Measurements from ENCODE around the gene SNRNP35. TPM values are rescaled to one million over a fixed set of nuclear protein-coding genes. Genes with fewer than 3 reads are reported as not detected.
"Not testable (repeated sequence)": the region's sequence is repeated elsewhere in the genome, so short reads cannot be mapped to it uniquely, and the experiment has no call there.

The SNRNP35 gene
- total RNA-seq, 1 donor from 2014 or later: 18.8 TPM

- TF ChIP-seq, protein P1, sequence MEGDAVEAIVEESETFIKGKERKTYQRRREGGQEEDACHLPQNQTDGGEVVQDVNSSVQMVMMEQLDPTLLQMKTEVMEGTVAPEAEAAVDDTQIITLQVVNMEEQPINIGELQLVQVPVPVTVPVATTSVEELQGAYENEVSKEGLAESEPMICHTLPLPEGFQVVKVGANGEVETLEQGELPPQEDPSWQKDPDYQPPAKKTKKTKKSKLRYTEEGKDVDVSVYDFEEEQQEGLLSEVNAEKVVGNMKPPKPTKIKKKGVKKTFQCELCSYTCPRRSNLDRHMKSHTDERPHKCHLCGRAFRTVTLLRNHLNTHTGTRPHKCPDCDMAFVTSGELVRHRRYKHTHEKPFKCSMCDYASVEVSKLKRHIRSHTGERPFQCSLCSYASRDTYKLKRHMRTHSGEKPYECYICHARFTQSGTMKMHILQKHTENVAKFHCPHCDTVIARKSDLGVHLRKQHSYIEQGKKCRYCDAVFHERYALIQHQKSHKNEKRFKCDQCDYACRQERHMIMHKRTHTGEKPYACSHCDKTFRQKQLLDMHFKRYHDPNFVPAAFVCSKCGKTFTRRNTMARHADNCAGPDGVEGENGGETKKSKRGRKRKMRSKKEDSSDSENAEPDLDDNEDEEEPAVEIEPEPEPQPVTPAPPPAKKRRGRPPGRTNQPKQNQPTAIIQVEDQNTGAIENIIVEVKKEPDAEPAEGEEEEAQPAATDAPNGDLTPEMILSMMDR (IDR thresholded peaks at IDR 0.05; ENCODE audit: unreplicated experiment): no peak
- Mint-ChIP-seq H3K27me3 (ENCODE audit: unreplicated experiment) (peaks cover 4% of the 10 kb centered on the region), H3K9me3 (ENCODE audit: unreplicated experiment) (no peaks in the 10 kb centered on the region), H3K27ac (ENCODE audit: unreplicated experiment) (no peak overlapping the region), H3K4me1 (ENCODE audit: unreplicated experiment) (peaks cover 3% of the 10 kb centered on the region), H3K4me3 (ENCODE audit: unreplicated experiment) (no peak overlapping the region), H3K36me3 (ENCODE audit: low read depth, unreplicated experiment) (no peaks in the 10 kb centered on the region)
- no peak for DNase-seq (ENCODE audit: low spot score)
These were observed 4.8 kb upstream of the SNRNP35 start for GRCh38 chr12:123453165-123453564.

DNA sequence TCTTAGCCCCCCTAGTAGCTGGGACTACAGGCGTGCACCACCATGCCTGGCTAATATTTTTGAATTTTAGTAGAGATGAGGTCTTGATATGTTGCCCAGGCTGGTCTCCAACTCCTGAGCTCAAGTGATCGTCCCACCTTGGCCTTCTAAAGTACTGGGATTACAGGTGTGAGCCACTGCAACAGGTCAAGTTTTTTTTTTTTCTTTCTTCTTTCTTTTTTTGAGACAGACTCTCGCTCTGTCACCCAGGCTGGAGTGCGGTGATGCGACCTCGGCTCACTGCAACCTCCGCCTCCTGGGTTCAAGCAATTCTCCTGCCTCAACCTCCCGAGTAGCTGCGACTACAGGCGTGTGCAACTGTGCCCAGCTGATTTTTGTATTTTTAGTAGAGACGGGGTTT is 5.2 kb downstream of the SNRNP35 start:
- peaks cover 26% of the 10 kb centered on the region for H3K36me3 Mint-ChIP-seq (ENCODE audit: low read depth, unreplicated experiment)
- H3K4me1 Mint-ChIP-seq (ENCODE audit: unreplicated experiment): peaks cover 16% of the 10 kb centered on the region
- not testable (repeated sequence) for H3K9me3 Mint-ChIP-seq (ENCODE audit: unreplicated experiment); H3K27ac Mint-ChIP-seq (ENCODE audit: unreplicated experiment); H3K27me3 Mint-ChIP-seq (ENCODE audit: unreplicated experiment); DNase-seq (ENCODE audit: low spot score); H3K4me3 Mint-ChIP-seq (ENCODE audit: unreplicated experiment)

DNA sequence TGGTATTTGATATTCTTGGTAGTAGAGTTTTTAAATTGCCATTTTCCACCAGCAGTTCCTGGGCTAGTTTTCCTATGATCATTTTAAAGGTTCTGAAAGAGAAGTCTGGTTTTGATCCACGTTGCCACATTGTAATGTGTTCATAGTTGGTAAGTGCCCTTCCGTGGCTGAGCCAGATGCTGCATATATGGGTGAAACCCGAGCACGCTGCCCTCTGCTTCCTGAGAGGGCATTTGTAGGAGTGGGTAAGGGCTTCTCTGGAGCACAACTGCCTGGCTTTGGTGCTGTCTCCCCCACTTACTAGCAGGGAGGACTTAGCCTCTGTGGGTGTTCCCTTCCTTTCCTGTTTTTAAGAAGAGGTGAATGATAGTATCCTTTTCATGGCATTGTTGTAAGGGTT is 7.1 kb downstream of the SNRNP35 start:
- Mint-ChIP-seq H3K4me1 (ENCODE audit: unreplicated experiment) (peaks cover 7% of the 10 kb centered on the region), H3K27ac (ENCODE audit: unreplicated experiment) (no peak overlapping the region), H3K9me3 (ENCODE audit: unreplicated experiment) (no peaks in the 10 kb centered on the region), H3K36me3 (ENCODE audit: low read depth, unreplicated experiment) (peaks cover 22% of the 10 kb centered on the region), H3K27me3 (ENCODE audit: unreplicated experiment) (no peaks in the 10 kb centered on the region), H3K4me3 (ENCODE audit: unreplicated experiment) (no peak overlapping the region)
- TF ChIP-seq, protein P1 (IDR thresholded peaks at IDR 0.05; ENCODE audit: unreplicated experiment): no peak
- DNase-seq (ENCODE audit: low spot score): no peak

DNA sequence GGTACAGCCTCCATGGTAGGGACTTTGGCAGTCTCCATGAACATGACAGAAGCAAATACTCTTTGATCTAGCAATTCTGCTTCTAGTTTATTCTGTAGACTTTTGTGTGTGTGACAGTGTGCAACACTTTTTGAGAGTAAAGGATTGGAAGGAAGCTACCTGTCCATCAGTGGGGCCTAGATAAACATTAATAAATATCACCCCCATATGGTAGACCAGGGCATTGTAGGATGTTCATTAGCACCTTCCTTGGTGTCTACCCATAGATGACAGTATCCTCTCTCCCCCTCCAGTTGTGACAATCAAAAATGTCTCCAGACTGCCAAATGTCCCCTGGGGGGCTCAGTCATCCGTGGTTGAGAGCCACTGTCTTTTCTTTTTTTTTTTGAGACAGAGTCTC is 10.8 kb downstream of the SNRNP35 start:
- TF ChIP-seq, protein P1 (IDR thresholded peaks at IDR 0.05; ENCODE audit: unreplicated experiment): no peak
- no peak overlapping the region for H3K27ac Mint-ChIP-seq (ENCODE audit: unreplicated experiment)
- H3K9me3 Mint-ChIP-seq (ENCODE audit: unreplicated experiment): no peaks in the 10 kb centered on the region
- no peak overlapping the region for H3K4me3 Mint-ChIP-seq (ENCODE audit: unreplicated experiment)
- peaks cover 7% of the 10 kb centered on the region for H3K4me1 Mint-ChIP-seq (ENCODE audit: unreplicated experiment)
- no peaks in the 10 kb centered on the region for H3K27me3 Mint-ChIP-seq (ENCODE audit: unreplicated experiment)
- DNase-seq (ENCODE audit: low spot score): no peak
- H3K36me3 Mint-ChIP-seq (ENCODE audit: low read depth, unreplicated experiment): peaks cover 30% of the 10 kb centered on the region

- no peak overlapping the region for H3K4me3 Mint-ChIP-seq (ENCODE audit: unreplicated experiment)
- TF ChIP-seq, protein P1 (IDR thresholded peaks at IDR 0.05; ENCODE audit: unreplicated experiment): no peak
- H3K36me3 Mint-ChIP-seq (ENCODE audit: low read depth, unreplicated experiment): peaks cover 26% of the 10 kb centered on the region
- no peaks in the 10 kb centered on the region for H3K27me3 Mint-ChIP-seq (ENCODE audit: unreplicated experiment)
- no peak for DNase-seq (ENCODE audit: low spot score)
- H3K27ac Mint-ChIP-seq (ENCODE audit: unreplicated experiment): no peak overlapping the region
- peaks cover 5% of the 10 kb centered on the region for H3K4me1 Mint-ChIP-seq (ENCODE audit: unreplicated experiment)
- H3K9me3 Mint-ChIP-seq (ENCODE audit: unreplicated experiment): no peaks in the 10 kb centered on the region
These were observed 12.0 kb downstream of the SNRNP35 start for GRCh38 chr12:123469978-123470377.

Data from endothelial cell (in vitro differentiated cells).